ENCODE data around the gene SEC14L3.

SEC14L3 gene

DNA sequence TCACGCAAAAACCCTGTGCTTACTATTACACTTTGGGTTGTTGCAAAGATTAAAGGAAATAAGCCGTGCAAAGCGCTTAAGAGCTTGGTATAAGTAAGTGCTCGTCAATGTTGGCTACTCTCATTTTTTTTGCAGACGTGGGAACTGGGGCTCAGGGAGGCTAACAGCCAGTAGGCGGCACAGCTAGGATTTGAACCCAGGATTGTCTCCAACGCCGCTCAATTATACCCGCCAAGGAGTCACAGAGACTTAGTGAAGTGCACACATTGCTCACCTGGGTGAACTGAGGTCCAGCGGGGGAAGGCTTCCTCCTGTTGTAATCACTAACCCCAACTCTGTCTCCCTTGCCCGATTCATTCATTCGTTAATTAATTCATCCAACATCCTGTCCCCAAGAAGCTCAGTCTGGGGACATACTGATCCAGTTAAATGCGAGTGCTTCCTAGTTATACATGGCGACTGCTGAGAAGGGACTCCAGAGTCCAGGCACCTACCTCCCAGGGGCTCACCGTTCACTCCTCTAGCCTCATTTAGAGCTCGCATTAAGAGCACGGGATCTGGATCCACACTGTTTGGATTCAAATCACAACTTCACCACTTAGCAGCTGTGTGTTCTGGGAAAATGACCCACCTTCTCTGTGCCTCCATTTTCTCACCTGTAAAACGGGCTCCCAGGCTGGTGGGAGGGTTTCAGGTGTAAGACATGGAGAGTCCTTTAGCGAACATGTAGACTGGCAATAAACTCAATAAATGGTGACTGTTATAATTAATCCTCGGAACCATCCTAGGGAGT lies 47.1 kb downstream of the SEC14L3 start:
- no peak for DNase-seq (ENCODE audit: low read depth in 4 of 4, low spot score in 1 of 4)

GRCh38 chr22:30423959-30424533 lies 47.8 kb downstream of the SEC14L3 start:
- peak; percentile 87 to 97 (median 96) for DNase-seq (ENCODE audit: low read depth in 4 of 4, low spot score in 1 of 4)

GRCh38 chr22:30423301-30423958 lies 48.4 kb downstream of the SEC14L3 start:
- DNase-seq (ENCODE audit: low read depth in 4 of 4, low spot score in 1 of 4) = peak in 2 of 4 experiments; percentile 23 to 25

DNA sequence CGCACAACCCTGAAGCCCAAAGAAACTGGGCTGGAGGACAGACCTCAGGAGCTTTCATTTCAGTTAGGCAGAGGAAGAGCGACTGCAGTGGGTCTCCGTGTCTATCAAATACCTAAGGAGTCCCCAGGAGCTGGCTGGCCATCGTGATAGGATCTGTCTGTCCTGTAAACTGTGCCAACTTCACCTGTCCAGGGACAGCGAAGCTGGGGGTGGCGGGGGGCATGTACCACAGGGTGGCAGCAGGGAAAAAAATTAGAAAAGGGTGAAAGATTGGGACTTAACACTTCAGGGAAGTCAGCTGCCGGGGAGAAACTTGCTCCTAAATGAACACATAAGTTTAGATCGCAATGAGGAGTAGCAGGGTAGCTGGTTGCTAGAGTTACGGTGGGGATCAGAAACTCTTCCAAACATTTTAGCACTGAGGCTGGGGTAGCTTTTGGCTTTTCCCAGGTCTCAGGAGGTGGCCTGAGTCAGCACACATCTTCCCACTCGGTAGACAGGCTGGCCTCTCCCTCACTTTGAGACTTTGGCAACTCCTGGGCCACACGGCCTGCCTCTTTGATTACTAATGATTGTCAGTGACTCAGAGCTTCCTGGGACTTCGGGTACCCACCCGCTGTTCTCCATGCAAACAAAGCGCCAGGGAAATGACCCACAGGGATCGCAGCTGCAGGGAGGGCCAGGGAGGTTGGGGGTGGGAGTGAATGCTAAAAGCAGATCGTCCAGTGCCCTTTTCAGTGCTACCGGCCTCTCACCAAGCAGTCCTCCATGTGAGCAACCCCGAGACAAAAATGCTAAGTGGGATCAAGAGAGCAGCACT lies 49.1 kb downstream of the SEC14L3 start:
- peak in 1 of 4 experiments; percentile 45 for DNase-seq (ENCODE audit: low read depth in 4 of 4, low spot score in 1 of 4)

GRCh38 chr22:30421695-30422480 lies 49.9 kb downstream of the SEC14L3 start:
- no peak for DNase-seq (ENCODE audit: low read depth in 4 of 4, low spot score in 1 of 4)

GRCh38 chr22:30420347-30421125 lies 51.3 kb downstream of the SEC14L3 start:
- no peak for DNase-seq (ENCODE audit: low read depth in 4 of 4, low spot score in 1 of 4)

GRCh38 chr22:30416837-30417236 lies 55.0 kb downstream of the SEC14L3 start:
- no peak for DNase-seq (ENCODE audit: low read depth in 4 of 4, low spot score in 1 of 4)

GRCh38 chr22:30416403-30416802 lies 55.4 kb downstream of the SEC14L3 start:
- DNase-seq (ENCODE audit: low read depth in 4 of 4, low spot score in 1 of 4) = no peak

DNA sequence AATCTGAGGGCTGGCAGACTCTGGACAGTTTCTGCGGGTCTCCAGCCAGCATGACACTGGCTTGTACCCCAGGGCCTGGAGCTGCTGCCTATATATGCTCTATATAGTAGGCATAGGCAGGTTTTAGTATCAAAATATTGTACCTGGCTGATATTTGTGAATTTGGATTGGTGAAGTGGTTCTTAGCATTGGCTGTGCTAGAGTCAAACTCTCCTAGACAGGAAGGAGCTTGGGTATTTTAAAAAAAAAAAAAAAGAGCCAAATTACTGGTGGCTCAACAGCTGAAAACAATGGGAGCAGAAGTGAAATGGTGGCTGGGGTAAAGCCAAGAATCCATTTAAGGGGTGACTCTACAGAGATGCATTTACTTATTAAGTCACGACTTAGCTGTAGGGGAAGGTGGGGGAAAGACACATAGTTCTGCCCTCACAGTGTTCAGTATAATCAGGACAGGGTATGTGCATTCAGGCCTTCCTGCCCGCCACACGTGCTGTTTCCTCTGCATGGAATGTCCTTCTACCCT lies 57.2 kb downstream of the SEC14L3 start:
- no peak for DNase-seq (ENCODE audit: low read depth in 4 of 4, low spot score in 1 of 4)

GRCh38 chr22:30413745-30414524 lies 57.9 kb downstream of the SEC14L3 start:
- no peak for DNase-seq (ENCODE audit: low read depth in 4 of 4, low spot score in 1 of 4)

- no peak for DNase-seq (ENCODE audit: low read depth in 4 of 4, low spot score in 1 of 4)
Measured at GRCh38 chr22:30413001-30413400, 58.8 kb downstream of the SEC14L3 start.

DNA sequence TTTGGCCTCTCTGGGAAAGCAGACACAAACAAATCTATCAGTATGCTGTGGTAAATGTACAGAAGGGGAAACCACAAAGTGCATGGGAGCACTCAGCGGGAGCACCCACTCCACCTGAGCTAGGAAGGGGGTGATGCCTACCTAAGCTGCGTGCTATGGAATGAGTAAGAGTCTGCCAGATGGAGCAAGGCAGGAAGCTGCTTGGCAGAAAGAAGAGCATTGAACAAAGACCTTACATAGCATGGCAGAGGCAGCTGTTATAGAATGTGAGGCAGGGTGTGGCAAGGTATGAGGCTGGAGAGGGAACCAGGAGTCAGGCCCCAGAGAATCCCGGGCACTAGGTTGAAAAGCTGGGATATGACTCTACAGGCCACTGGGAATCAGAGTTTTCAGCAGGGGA lies 60.0 kb downstream of the SEC14L3 start:
- no peak for DNase-seq (ENCODE audit: low read depth in 4 of 4, low spot score in 1 of 4)
